Nephron (organoid): ENCODE measurements around the gene RGS19.

Experiments used
- H3K27ac Mint-ChIP-seq, 3 experiments: 2 replicates each; pipeline ENCODE4 v1.8.0; 2020; ENCODE audit warnings: mixed read lengths in 3 of 3, mild to moderate bottlenecking in 2 of 3, moderate library complexity in 1 of 3
- H3K27me3 Mint-ChIP-seq: 2 replicates; pipeline ENCODE4 v1.8.0; 2021; ENCODE audit warnings: low read depth, mild to moderate bottlenecking, moderate library complexity, mixed read lengths
- H3K36me3 Mint-ChIP-seq: 2 replicates; pipeline ENCODE4 v1.8.0; 2020; ENCODE audit warnings: low read depth, mixed read lengths
- H3K4me1 Mint-ChIP-seq: 2 replicates; pipeline ENCODE4 v1.8.0; 2020; ENCODE audit warnings: mixed read lengths
- H3K4me3 Mint-ChIP-seq, 3 experiments: 2 replicates each; pipeline ENCODE4 v1.8.0; 2020; ENCODE audit warnings: mild to moderate bottlenecking in 3 of 3, mixed read lengths in 3 of 3, moderate library complexity in 2 of 3
- H3K9me3 Mint-ChIP-seq: 2 replicates; pipeline ENCODE4 v1.8.0; 2020; ENCODE audit warnings: mixed read lengths
- TF ChIP-seq, protein P1 (sequence below), 3 experiments: fragments of 200-600 bp; sonication (generic); IDR thresholded peaks; one replicate each; pipeline ENCODE4 v1.5.0; 2021; ENCODE audit warnings: antibody characterized with exemption in 3 of 3; ENCODE audit not compliant: unreplicated experiment in 3 of 3

RGS19 gene

GRCh38 chr20:64068386-64069208, 10.7 kb downstream of the RGS19 start:
- no peaks in the 10 kb centered on the region for H3K36me3 Mint-ChIP-seq
- no peak overlapping the region for H3K4me3 Mint-ChIP-seq
- H3K9me3 Mint-ChIP-seq = no peaks in the 10 kb centered on the region
- H3K27ac Mint-ChIP-seq = no peak overlapping the region
- H3K4me1 Mint-ChIP-seq = peaks cover 6% of the 10 kb centered on the region
- TF ChIP-seq, protein P1, sequence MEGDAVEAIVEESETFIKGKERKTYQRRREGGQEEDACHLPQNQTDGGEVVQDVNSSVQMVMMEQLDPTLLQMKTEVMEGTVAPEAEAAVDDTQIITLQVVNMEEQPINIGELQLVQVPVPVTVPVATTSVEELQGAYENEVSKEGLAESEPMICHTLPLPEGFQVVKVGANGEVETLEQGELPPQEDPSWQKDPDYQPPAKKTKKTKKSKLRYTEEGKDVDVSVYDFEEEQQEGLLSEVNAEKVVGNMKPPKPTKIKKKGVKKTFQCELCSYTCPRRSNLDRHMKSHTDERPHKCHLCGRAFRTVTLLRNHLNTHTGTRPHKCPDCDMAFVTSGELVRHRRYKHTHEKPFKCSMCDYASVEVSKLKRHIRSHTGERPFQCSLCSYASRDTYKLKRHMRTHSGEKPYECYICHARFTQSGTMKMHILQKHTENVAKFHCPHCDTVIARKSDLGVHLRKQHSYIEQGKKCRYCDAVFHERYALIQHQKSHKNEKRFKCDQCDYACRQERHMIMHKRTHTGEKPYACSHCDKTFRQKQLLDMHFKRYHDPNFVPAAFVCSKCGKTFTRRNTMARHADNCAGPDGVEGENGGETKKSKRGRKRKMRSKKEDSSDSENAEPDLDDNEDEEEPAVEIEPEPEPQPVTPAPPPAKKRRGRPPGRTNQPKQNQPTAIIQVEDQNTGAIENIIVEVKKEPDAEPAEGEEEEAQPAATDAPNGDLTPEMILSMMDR (IDR thresholded peaks at IDR 0.05; ENCODE audit: unreplicated experiment in 3 of 3) = no peak
- no peaks in the 10 kb centered on the region for H3K27me3 Mint-ChIP-seq

DNA sequence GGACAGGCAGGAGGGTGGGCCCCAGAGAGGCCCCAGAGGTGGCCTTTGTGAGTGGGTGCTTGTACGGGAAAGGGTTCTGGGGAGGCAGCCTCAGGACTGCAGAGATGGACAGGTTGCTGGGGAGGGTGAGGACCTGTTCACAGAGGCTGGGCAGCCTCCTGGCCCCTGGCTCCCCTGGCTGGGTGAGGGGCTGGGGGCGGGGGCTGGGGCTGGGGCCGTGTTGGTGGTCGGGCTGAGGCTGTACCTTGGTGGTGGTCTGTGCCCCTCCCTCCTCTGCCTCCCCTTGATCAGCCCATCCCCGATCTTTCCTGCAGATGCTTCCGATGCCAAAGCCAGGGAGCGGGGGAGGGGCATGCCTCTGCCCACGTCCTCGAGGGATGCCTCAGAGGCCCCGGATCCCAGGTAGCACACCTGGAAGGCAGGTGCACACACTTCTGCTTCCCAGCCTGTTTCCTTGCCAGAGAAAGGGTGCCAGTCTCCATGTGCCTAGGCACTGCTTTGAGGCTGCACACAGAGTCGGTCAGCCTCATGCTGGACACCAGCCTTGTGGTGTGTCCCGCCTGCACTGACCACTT, 11.5 kb downstream of the RGS19 start:
- H3K9me3 Mint-ChIP-seq = no peaks in the 10 kb centered on the region
- no peaks in the 10 kb centered on the region for H3K27me3 Mint-ChIP-seq
- H3K27ac Mint-ChIP-seq = no peak overlapping the region
- H3K36me3 Mint-ChIP-seq = no peaks in the 10 kb centered on the region
- H3K4me1 Mint-ChIP-seq = peaks cover 6% of the 10 kb centered on the region
- no peak overlapping the region for H3K4me3 Mint-ChIP-seq
- TF ChIP-seq, protein P1 (IDR thresholded peaks at IDR 0.05; ENCODE audit: unreplicated experiment in 3 of 3) = no peak

DNA sequence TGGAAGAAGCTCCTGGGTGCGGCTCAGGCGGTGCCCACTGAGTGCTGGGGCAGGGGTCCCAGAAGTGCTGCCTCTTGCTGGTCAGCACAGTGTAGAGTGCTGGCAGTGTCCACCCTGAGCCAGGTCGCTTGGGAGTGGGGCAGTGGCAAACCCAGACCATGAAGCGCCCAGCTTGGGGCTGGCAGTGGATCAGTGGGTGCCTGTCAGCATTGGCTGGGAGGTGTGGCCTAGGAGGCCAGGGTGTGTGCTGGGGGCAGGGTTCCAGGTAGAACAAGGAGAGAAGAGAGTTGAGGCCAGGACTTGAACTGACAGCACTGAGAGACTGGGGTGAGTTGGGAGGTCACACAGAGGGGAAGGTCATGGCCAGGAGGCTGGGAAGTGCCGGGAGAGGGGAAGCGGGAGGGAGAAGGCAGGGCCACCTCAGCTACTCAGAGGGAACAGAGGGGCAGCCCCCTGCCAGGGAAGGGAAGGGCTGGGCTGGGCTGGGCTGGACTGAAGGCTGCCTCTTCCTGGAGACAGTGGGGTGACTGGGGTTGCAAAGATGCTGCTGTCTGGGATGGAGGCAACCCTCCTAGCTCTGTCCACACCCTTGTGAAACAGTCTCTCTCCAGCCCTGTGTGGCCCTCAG, 12.2 kb downstream of the RGS19 start:
- TF ChIP-seq, protein P1 (IDR thresholded peaks at IDR 0.05; ENCODE audit: unreplicated experiment in 3 of 3) = no peak
- no peak overlapping the region for H3K4me3 Mint-ChIP-seq
- peaks cover 6% of the 10 kb centered on the region for H3K4me1 Mint-ChIP-seq
- H3K27ac Mint-ChIP-seq = peak overlapping the region in 1 of 3 experiments; percentile 41
- no peaks in the 10 kb centered on the region for H3K9me3 Mint-ChIP-seq
- no peaks in the 10 kb centered on the region for H3K36me3 Mint-ChIP-seq
- H3K27me3 Mint-ChIP-seq = no peaks in the 10 kb centered on the region

DNA sequence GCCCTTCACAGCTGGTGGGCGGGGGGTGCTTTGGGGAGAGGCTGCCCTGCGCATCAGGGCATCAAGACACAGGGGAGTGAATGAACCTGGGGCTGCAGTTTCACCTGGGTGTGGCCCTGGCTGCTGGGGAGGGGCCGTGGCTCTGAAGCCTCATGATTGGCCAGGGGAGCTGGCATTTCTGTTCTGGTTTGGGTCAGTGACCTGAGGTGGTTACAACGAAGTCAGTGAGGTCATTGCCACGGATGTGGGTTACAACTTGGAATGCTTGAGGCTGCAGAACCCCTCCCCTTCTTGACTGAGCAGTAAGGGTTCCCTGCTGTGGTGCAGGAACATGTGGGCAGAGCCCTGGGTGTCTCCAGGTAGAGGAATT, 13.4 kb downstream of the RGS19 start:
- Mint-ChIP-seq H3K9me3 (no peaks in the 10 kb centered on the region), H3K27ac (no peak overlapping the region), H3K27me3 (no peaks in the 10 kb centered on the region), H3K36me3 (no peaks in the 10 kb centered on the region), H3K4me3 (peak overlapping the region; percentile 54 to 67 (median 63)), H3K4me1 (peaks cover 6% of the 10 kb centered on the region)
- TF ChIP-seq, protein P1 (IDR thresholded peaks at IDR 0.05; ENCODE audit: unreplicated experiment in 3 of 3) = no peak

DNA sequence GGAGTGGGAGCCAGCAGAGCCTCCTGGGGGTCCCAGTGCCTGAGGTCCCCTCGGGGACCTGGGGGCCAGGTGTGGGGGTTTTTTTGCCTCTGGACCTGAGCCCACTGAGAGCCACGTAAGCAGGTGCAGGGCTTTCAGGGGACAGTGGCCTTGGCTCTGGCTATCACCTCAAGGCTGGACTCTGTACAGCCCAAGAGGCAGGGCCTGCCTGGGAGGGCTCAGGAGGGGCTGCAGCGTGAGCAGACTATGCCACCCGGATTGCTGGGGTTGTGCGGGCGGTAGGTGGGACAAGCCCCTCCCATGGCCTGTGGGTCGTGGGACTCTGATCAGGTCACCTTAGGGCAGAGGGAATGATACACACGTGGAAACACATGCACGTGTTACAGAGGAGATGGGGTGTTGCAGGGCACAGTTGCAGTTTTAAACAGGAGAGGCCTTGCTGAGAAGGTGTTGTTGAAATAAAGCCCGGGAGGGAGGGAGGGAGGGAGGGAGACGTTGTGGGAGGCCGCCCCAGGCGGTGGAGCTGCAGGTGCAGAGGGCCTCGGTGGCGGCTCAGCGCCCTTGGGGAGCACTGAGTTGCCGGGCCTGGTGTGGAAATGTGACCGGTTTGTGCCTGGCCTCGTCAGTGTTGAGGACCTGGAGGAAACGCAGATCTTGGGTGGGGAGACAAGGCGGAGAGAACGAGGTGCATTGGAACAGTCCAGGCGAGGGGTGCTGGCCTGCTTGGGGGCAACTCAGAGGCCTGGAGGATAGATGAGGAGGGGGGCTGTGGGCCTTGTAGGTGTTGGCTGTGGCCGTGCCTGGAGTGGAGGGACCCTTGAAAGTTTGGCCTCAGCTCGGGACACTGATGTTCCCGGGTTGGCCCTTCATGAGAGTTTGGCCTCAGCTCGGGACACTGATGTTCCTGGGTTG, 14.0 kb downstream of the RGS19 start:
- H3K27ac Mint-ChIP-seq = no peak overlapping the region
- no peaks in the 10 kb centered on the region for H3K36me3 Mint-ChIP-seq
- no peaks in the 10 kb centered on the region for H3K9me3 Mint-ChIP-seq
- H3K27me3 Mint-ChIP-seq = no peaks in the 10 kb centered on the region
- peaks cover 6% of the 10 kb centered on the region for H3K4me1 Mint-ChIP-seq
- peak overlapping the region; percentile 54 to 93 (median 63) for H3K4me3 Mint-ChIP-seq
- TF ChIP-seq, protein P1 (IDR thresholded peaks at IDR 0.05; ENCODE audit: unreplicated experiment in 3 of 3) = no peak
